ENCODE data around the gene PIK3C2B.

Gene PIK3C2B

DNA sequence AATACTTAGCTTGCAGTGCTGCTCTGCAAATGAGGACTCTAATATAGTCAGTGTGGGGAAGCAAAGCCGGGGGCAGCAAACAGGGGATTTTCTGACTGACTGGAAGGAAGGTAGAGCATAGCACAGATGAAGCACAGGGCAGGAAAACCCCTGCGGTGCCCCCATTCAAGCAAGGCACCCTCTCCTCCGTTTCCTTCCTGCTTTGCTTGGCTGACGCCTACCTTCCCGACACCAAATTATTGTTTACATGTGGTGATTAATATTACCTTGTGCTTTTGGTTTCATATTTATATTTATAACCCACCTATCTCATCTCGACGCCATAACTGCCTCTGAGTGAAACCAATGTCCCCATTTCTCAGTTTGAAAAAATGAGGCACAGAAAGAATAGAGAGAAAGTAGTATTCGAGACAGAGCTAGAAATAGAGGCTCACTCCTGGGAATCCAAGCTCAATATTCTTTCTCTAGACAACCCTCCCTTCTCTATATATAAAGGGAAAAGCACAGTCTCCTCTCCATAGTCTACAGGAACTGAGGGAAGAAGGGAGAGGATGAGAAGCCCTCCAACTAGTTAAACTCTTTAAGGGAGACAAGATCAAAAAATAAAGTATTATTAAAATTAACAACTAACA is 41.3 kb downstream of the PIK3C2B start:
- TF ChIP-seq, protein P1, sequence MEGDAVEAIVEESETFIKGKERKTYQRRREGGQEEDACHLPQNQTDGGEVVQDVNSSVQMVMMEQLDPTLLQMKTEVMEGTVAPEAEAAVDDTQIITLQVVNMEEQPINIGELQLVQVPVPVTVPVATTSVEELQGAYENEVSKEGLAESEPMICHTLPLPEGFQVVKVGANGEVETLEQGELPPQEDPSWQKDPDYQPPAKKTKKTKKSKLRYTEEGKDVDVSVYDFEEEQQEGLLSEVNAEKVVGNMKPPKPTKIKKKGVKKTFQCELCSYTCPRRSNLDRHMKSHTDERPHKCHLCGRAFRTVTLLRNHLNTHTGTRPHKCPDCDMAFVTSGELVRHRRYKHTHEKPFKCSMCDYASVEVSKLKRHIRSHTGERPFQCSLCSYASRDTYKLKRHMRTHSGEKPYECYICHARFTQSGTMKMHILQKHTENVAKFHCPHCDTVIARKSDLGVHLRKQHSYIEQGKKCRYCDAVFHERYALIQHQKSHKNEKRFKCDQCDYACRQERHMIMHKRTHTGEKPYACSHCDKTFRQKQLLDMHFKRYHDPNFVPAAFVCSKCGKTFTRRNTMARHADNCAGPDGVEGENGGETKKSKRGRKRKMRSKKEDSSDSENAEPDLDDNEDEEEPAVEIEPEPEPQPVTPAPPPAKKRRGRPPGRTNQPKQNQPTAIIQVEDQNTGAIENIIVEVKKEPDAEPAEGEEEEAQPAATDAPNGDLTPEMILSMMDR (IDR thresholded peaks at IDR 0.05; ENCODE audit: insufficient read depth, low read depth, low read length, missing control alignments) = no peak
- no peak for DNase-seq (ENCODE audit: low read depth)
- H3K4me3 ChIP-seq (ENCODE audit: low read length) = no peak overlapping the region

DNA sequence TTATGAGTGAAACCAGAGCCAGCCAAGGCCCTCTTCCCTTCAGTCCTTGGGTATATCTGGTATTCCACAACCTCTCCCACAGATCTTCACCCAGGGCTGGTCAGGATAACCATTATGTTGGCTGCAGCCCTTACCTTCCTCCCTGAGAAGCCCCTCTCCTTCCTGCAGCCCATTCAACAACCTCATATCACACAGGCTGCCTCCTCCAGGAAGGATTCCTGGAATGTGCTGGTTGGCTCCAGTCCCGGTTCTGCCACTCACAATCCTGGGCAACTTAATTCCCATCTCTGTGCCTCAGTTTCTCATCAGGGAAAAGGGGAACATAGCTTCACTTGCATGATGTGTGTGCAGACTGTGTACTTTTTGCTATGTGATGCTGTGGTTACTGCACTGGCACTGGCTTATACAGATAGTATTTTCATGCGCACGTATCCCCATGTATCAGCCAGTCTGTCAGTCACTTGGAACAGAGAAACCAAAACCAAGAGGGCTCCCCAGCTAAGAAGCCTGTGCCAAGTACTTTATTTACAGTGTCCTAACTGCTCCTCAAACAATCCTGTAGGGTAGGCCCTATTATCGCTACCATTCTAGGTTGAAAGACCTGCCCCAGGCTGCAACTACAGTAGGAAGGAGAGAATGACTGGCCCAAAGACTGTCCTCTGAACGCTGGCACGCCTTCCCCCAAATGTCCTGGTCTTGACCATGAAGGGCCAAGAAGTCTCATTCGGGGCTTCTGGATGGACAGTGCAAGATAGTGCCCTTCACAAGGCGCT is 43.1 kb downstream of the PIK3C2B start:
- DNase-seq (ENCODE audit: low read depth) = no peak
- H3K4me3 ChIP-seq (ENCODE audit: low read length) = no peak overlapping the region
- TF ChIP-seq, protein P1 (IDR thresholded peaks at IDR 0.05; ENCODE audit: insufficient read depth, low read depth, low read length, missing control alignments) = no peak

DNA sequence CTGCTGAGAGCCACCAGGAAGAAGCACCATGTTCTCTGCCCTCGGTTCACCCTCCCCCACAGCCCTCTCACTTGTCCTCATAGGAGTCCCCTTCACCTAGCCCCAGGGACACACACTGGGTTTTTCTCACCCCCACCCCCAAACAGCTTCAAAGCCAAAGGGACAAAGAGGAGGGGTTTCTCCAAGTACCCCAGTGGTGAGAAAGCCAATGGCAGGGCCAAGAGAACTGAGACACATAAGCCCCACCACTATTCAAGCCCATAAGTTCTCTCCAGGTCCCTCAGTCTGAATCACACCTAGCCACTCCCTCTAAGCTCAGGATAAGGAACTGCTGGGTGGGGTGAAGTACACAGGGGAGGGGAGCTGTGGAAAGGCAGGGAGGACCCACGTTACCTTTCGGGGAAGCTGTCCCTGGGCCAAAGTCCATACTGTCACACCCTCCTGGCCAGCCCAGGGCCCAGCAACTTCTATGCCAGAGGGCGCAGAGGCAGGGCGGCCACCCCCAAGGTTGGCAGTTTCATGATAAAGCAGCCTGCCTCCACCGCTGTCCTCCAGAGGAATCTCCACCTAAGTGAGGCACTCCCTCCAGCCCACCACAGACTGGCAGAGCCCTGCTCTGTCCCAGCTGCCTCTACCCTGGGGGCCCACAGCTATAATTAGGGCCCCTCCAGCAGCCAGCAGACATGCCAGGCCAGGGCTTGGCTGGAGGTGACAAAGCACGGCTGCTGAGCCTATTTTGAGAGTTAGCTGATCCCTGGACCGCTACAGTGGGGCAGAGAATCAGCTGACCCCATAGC is 43.9 kb downstream of the PIK3C2B start:
- TF ChIP-seq, protein P1 (IDR thresholded peaks at IDR 0.05; ENCODE audit: insufficient read depth, low read depth, low read length, missing control alignments) = no peak
- peak; percentile 63 for DNase-seq (ENCODE audit: low read depth)

DNA sequence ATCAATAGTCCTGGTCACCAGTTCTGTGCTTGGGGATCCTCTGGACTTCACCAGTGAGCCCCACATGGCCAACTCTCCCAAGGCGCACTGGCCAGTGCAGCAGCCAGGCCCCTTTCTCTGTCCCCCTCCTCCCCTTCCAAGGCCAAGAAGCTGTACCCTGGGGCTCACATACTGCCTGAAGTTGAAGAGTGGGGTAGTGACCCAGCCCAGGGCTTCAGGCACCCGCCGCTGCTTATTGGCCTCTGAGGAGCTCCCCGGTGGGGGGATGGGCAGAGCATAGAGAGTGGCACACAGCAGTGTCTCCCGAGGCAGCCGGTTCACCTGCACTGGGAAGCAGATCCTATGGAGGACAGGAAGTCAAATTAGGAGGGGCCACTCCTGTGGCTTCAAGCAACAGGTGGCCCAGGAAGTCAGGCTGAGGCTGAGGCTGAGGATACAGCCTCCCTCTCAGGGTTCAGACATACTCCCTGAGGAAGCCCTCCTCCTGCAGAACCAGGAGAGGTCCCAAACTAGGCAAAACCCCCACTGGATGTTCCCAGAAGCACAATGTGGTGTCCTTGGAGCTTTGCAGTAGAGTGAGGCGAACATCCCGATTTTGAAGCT is 44.8 kb downstream of the PIK3C2B start:
- DNase-seq (ENCODE audit: low read depth) = no peak
- H3K4me3 ChIP-seq (ENCODE audit: low read length) = no peak overlapping the region
- TF ChIP-seq, protein P1 (IDR thresholded peaks at IDR 0.05; ENCODE audit: insufficient read depth, low read depth, low read length, missing control alignments) = no peak

More for the DNA sequence above, 43.9 kb downstream of the PIK3C2B start:
- no peak overlapping the region for H3K4me3 ChIP-seq (ENCODE audit: low read length)

DNA sequence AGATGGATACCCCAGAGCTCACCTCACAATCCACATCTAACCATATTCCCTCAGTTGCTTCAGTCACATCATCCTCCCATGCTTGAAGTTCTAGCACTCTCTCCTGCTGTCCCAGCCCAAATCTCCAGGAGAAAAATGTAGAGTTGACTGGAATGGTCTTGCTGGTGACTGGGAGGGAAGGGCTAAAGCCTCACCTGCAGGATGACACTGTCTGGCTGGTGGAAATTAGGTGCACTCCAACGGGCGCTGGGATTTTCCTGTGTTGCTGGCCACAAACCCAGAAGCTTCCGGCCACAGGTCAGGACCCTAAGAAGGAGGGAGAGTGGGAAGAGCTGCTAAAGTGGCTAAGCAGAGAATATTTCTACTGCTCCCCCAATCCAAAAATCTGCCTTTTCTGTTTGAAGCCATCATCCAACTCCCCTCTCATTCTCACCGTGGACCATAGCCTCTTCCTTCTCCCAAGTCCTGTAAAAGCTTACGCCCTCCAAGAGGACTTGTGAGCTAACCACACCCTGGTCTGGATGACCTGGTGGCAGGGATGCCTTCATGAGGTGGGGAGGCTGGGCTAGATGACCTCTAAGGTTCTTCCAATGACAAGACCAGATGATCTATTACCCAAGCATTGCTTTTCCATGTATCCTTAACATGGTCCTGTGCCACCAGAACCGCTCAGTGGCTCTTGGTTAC is 45.5 kb downstream of the PIK3C2B start:
- TF ChIP-seq, protein P1 (IDR thresholded peaks at IDR 0.05; ENCODE audit: insufficient read depth, low read depth, low read length, missing control alignments) = no peak
- H3K4me3 ChIP-seq (ENCODE audit: low read length) = no peak overlapping the region
- DNase-seq (ENCODE audit: low read depth) = no peak

DNA sequence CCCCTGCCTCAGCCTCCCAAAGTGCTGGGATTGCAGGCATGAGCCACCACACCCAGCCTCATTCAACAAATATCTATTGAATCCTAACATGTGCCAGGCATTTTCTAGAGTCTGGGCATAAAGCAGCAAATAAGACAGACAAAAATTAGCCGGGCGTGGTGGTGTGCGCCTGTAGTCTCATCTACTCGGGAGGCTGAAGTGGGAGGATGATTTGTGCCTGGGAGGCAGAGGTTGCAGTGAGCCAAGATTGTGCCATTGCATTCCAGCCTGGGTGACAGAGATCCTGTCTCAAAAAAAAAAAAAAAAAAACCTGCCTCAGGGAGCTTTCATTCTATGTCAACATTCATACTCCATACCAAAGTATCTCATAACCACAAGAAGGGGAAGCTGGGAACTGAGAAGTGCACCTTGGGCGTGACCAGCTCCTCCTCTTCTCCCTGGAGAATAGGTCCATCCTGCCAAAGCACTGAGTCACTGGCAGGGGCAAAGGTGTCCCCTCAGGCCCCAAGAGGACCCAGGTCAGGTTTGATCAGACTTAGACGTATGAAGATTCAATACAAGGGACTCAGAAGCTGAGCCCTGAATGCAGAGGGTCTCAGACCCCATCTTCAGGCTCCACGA is 46.2 kb downstream of the PIK3C2B start:
- peak; percentile 92 for DNase-seq (ENCODE audit: low read depth)
- no peak overlapping the region for H3K4me3 ChIP-seq (ENCODE audit: low read length)
- TF ChIP-seq, protein P1 (IDR thresholded peaks at IDR 0.05; ENCODE audit: insufficient read depth, low read depth, low read length, missing control alignments) = no peak
